Skin epidermis (tissue), 12 donors: Measurements from ENCODE around the gene HOXB4.

ENCODE experiments used
- H3K27ac ChIP-seq, 21 experiments: fragments of 200-600 bp; sonication (generic) in 11 of 21; one replicate each; pipeline ENCODE4 v1.5.0; 2020; ENCODE audit warnings: mild to moderate bottlenecking in 3 of 21, inconsistent platforms in 2 of 21, moderate library complexity in 2 of 21
- H3K4me3 ChIP-seq, 7 experiments: fragments of 200-600 bp; sonication (generic) in 2 of 7; one replicate each; pipeline ENCODE4 v1.5.0; 2020; ENCODE audit warnings: inconsistent platforms in 2 of 7, mild to moderate bottlenecking in 2 of 7, moderate library complexity in 1 of 7

HOXB4 gene

GRCh38 chr17:48579471-48579759, 1.3 kb upstream of the HOXB4 start:
- H3K27ac ChIP-seq, result peak overlapping the region in 6 of 21 experiments; percentile 20 to 94 (median 88)
- peak overlapping the region in 1 of 7 experiments; percentile 51 for H3K4me3 ChIP-seq

- Histone ChIP-seq H3K4me3 (peak overlapping the region; percentile 35 to 51 (median 41)), H3K27ac (peak overlapping the region in 20 of 21 experiments; percentile 23 to 94 (median 76))
These were observed 693 bp upstream of the HOXB4 start for GRCh38 chr17:48578616-48579470.

GRCh38 chr17:48577330-48577945, 712 bp downstream of the HOXB4 start:
- H3K27ac ChIP-seq, result peak overlapping the region in 16 of 21 experiments; percentile 36 to 94 (median 77)
- H3K4me3 ChIP-seq, result peak overlapping the region; percentile 35 to 51 (median 41)

- H3K27ac ChIP-seq, result peak overlapping the region in 11 of 21 experiments; percentile 6 to 94 (median 85)
- peak overlapping the region in 5 of 7 experiments; percentile 38 to 51 (median 49) for H3K4me3 ChIP-seq
These were observed 1.5 kb downstream of the HOXB4 start for GRCh38 chr17:48576479-48577309.

- H3K27ac ChIP-seq, result peak overlapping the region in 7 of 21 experiments; percentile 21 to 94 (median 88)
- peak overlapping the region in 1 of 7 experiments; percentile 51 for H3K4me3 ChIP-seq
These were observed 2.3 kb downstream of the HOXB4 start for GRCh38 chr17:48575673-48576478.

GRCh38 chr17:48575066-48575582, 3.0 kb downstream of the HOXB4 start:
- Histone ChIP-seq H3K4me3 (no peak overlapping the region), H3K27ac (peak overlapping the region in 6 of 21 experiments; percentile 23 to 94 (median 88))

- Histone ChIP-seq H3K4me3 (peak overlapping the region in 1 of 7 experiments; percentile 1), H3K27ac (peak overlapping the region in 5 of 21 experiments; percentile 63 to 94 (median 89))
These were observed 3.6 kb downstream of the HOXB4 start for GRCh38 chr17:48574505-48575065.

GRCh38 chr17:48571826-48572417, 6.2 kb downstream of the HOXB4 start:
- peak overlapping the region in 6 of 21 experiments; percentile 51 to 94 (median 82) for H3K27ac ChIP-seq

GRCh38 chr17:48571024-48571818, 6.9 kb downstream of the HOXB4 start:
- H3K27ac ChIP-seq, result peak overlapping the region in 6 of 21 experiments; percentile 51 to 94 (median 82)
- H3K4me3 ChIP-seq, result peak overlapping the region in 1 of 7 experiments; percentile 1

More at GRCh38 chr17:48571826-48572417, 6.2 kb downstream of the HOXB4 start:
- no peak overlapping the region for H3K4me3 ChIP-seq

- peak overlapping the region in 1 of 7 experiments; percentile 1 for H3K4me3 ChIP-seq
- H3K27ac ChIP-seq, result peak overlapping the region in 8 of 21 experiments; percentile 1 to 94 (median 76)
These were observed 7.7 kb downstream of the HOXB4 start for GRCh38 chr17:48570325-48571023.

GRCh38 chr17:48569674-48570324, 8.4 kb downstream of the HOXB4 start:
- no peak overlapping the region for H3K4me3 ChIP-seq
- H3K27ac ChIP-seq, result peak overlapping the region in 6 of 21 experiments; percentile 51 to 94 (median 82)

- Histone ChIP-seq H3K4me3 (no peak overlapping the region), H3K27ac (peak overlapping the region in 5 of 21 experiments; percentile 45 to 94 (median 68))
These were observed 8.9 kb downstream of the HOXB4 start for GRCh38 chr17:48569240-48569582.

GRCh38 chr17:48568499-48569239, 9.5 kb downstream of the HOXB4 start:
- no peak overlapping the region for H3K4me3 ChIP-seq
- peak overlapping the region in 6 of 21 experiments; percentile 45 to 94 (median 64) for H3K27ac ChIP-seq

- Histone ChIP-seq H3K27ac (peak overlapping the region in 3 of 21 experiments; percentile 59 to 94 (median 68)), H3K4me3 (no peak overlapping the region)
These were observed 10.3 kb downstream of the HOXB4 start for GRCh38 chr17:48567646-48568354.

GRCh38 chr17:48567209-48567608, 10.9 kb downstream of the HOXB4 start:
- Histone ChIP-seq H3K4me3 (no peak overlapping the region), H3K27ac (peak overlapping the region in 4 of 21 experiments; percentile 21 to 94 (median 52))
